Ramos (cell line): ENCODE results near the gene KIF25.

Experiments used
- in situ Hi-C: fragments of 300-500 bp; cut with MboI; formaldehyde crosslinking; loops from one replicate; pipeline ENCODE4 v1.14.3; 2022; ENCODE audit warnings: low sequenced_read_pairs; ENCODE audit not compliant: unreplicated experiment

Gene KIF25

DNA sequence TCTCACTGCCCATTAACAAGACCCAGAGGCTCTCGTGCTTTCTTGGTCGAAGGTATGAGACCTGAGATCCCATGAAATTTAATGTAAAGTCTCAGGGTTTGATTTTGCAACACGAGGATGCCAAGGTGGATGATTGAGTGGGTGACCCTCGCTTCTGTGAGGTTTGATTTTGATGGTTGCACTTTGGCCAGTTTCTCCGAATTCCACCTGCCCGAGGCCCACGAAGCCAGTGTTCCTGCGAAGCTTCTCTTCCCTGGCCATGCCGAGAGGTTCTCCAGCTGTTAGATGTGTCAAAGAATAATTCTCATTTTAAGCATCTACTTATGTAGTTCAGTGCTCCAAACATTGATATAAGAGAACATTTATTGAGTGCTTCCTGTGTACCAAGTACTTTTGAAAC lies at the start of gene KIF25:
Gene KIF25 (plus strand): TSS at position 30 of the 400 bp plus-strand sequence. CDS start 31,915 bp downstream, outside the sequence.
- in situ Hi-C loops = no loop called here

- in situ Hi-C loops = no loop called here
Measured at GRCh38 chr6:167947716-167948115, 49.8 kb upstream of the KIF25 start.

- in situ Hi-C loops = no loop called here
Measured at GRCh38 chr6:167948716-167949115, 48.8 kb upstream of the KIF25 start.

- in situ Hi-C loops = no loop called here
Measured at GRCh38 chr6:167949121-167949684, 48.3 kb upstream of the KIF25 start.

GRCh38 chr6:167951781-167952511 lies 45.5 kb upstream of the KIF25 start:
- in situ Hi-C loops = no loop called here

GRCh38 chr6:167952512-167952859 lies 45.0 kb upstream of the KIF25 start:
- in situ Hi-C loops = no loop called here

DNA sequence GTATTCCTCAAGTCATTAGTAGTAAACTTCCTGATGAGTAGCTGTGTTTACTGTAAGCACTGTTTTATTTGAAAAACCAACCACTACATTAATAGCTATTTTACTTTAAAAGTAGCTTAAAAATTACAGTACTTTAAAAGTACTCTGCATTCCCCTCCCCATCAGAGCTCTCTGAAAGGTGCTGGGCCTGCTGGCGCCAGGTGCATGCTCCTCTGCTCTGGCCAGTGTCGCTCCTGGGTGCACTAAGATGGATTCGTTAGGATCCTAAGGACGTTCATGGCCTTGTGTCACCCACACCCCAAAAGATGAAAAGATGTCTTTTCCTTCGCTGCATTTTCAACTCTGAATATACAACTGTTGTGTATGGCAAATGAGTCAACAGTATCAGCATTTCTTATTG lies 43.9 kb upstream of the KIF25 start:
- in situ Hi-C loops = no loop called here

GRCh38 chr6:167954151-167954550 lies 43.3 kb upstream of the KIF25 start:
- in situ Hi-C loops = no loop called here

GRCh38 chr6:167956491-167956890 lies 41.0 kb upstream of the KIF25 start:
- in situ Hi-C loops = no loop called here

DNA sequence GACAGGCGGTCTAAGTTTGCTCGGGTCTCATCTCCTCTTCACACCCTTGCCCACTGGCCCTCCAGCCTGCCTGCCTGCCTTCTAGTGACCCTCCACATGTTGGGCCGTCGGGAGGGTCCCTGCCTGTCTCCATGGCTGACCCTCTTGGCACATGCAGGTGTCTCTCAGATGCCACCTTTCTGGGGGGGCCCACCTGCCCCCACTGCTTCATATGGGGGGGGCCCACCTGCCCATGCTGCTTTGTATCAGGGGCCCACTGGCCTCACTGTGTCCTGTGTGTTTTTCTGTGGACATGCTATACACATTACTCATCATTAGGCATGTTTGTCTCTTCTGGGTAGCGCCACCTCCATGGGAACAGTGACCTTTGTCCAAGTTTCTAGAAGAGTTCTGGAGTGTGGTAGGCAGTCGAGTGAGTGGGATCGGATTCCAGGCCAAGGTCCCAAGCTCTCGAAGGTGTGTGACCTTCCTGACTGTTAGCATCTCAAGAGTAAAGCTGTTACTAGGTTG lies 40.4 kb upstream of the KIF25 start:
- in situ Hi-C loops = no loop called here

DNA sequence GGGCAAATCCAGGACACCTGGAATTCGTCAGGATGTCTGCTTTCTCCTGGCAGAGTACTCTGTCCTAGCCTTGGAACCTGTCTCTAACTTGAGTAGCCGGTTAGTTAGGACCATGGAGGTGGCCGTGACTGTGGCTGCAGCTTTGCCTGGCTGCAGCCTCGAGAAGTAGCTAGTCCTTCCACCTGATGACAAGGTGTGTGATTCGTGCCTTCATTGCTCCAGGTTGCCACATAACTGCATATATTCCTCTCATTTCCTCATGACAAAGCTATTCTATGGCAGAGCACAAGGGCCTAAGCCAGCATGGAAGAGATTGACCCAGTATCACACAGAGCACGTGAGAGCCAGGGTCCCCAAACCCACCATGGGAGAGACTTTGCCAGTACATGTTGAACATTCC lies 39.8 kb upstream of the KIF25 start:
- in situ Hi-C loops = no loop called here

DNA sequence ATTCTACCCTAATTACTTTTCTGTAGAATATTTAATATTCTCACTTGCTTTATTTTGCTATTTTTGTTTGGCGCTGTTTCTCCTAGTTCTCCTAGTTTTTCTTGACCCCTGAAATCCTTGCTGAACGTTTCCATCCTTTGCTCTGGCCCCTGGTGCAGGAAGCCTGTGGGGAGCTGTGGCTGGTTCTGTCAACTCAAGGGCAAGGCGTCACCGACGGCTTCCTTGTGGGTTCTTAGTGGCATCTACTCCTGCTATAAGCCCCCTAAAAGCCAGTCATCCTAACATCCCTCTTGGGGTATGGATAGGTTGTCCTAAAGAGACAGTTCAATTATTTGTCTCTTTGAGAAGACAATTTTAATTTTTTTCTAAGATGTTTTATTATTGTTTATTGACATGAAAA lies 36.9 kb upstream of the KIF25 start:
- in situ Hi-C loops = no loop called here

GRCh38 chr6:167962711-167963110 lies 34.8 kb upstream of the KIF25 start:
- in situ Hi-C loops = no loop called here

DNA sequence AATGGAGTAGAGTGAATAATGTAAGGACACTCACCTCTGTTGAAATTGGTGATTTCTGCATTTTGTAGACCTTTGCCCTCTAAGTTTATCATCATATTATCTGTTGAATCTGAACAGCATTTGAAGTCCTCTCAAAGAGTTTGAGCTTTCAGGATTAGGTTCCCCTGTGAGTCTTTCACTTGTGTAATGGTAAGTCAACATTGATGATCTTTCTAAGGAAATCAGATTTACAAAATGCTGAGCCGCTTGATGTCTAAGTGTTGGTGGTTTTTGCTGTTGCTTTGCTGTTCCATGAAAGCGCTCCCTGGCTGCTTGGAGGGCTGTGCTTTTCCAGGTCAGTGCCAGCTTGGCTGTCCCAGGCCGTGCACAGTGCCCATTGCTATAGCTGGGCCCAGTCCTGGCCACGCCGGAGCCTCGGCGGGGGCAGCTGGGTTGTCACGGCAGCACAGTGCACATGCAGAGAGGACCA lies 33.8 kb upstream of the KIF25 start:
- in situ Hi-C loops = no loop called here

DNA sequence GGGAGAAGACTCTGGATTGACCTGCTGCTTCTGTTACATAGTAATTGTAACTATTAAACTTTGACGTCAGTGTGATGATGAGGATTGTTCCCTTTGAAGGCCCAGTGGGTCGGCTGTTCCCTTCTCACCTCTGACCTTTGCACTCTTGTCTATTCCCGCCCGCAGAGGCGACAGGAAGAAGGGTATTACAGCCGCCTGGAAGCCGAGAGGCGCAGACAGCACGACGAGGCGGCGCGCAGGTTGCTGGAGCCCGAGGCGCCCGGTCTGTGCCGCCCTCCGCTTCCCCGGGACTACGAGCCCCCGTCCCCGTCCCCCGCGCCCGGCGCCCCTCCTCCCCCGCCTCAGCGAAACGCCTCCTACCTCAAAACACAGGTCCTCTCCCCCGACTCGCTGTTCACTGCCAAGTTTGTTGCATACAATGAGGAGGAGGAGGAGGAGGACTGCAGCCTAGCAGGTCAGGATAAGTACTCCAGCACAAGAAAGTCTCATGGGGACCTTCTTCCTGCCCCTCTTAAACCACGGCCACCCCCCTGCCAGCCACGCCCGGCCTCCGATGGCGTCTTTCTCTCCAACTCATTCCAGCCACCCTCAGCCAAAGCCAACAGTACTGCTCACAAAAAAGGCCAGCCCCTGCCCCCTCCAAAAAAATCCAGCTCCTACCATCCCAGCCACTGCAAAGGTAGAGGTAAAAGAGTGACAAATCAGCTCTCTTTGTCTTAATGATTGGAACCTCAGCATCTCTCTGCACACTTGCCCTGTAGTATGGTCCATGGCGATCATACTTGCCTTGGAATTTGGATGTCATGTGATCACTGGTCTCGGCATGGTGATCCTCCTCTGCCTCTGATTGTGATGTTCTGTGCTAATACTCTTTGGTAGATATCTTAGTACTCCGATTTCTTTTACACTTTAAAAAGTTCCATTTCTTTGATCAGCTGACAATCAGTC lies 31.6 kb upstream of the KIF25 start:
- in situ Hi-C loops = no loop called here

GRCh38 chr6:167966540-167966905 lies 30.9 kb upstream of the KIF25 start:
- in situ Hi-C loops = no loop called here

DNA sequence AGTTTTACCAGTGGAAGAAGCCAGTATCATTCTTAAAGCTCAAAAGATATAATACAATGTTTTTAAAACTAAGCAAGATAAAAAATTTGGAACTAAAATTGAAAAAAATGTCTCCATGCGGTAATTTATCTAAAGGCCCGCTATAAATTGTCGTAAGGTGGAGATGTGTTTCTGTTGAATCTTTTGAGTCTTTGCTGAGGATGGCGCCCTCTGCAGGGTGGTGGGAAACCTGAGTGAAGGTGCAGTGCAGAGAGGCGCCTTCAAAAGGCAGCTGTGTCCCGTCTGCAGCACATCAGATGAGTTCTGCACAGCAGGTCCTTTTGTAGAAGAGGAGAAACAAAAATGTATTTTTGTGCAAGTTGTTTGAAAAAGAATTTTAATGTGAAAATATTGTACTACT lies 29.4 kb upstream of the KIF25 start:
- in situ Hi-C loops = no loop called here

- in situ Hi-C loops = no loop called here
Measured at GRCh38 chr6:167970230-167970629, 27.2 kb upstream of the KIF25 start.

DNA sequence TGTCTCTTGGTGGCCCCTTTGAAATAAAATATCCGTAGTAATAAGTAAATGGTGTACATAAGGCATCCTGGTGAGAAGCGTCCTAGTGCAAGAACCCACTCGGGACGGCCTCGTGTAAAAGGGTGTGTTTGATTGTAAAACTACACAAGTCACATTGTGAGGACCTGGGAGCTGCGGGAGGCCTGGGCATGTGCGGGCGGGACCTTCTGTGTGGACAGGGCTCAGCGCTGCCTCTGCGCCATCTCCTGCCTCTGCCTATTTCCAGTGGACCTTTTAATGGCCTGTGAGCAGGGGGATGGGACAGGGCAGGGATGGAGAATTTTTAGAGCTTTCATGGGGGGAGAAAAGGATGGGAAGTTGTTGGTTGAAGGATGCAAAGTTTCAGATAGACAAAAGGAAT lies 25.3 kb upstream of the KIF25 start:
- in situ Hi-C loops = no loop called here

DNA sequence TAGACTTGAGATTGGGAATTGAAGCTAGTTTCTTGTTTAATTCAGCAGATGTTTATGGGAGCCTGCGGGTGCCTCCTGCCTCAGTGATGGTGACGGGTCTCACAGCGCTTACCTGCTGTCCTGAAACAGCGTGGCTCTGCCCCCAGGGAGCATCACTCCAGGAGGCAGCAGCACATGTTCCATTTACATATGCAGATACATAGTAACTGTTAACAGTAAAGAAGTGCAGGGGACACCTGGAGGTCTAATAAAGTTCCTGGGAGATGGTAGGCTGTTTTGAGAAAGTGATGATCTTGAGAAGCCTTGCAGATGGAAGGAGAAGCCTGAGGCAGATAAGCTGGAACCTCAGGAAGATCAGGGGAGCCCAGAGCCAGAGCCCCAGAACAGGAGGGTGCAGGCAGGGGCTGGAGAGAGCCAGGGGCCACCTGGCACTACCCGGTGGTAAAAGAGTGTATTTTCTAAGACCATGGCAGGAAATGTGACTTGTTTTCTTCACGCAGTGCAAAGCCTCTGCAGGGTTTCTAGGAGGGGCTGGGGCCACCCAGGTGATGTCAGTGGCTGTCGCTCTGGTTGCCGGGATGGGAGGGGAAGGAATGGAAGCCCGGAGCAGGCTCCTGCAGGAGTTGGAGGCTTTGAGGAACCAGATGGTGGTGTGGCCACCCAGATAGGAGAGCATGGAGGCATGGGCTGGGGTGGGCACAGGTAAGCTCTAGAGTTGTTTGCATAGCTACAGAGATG lies 24.2 kb upstream of the KIF25 start:
- in situ Hi-C loops = no loop called here
